GM11168 (cell line): Measurements from ENCODE around the gene ACOT7.

Experiments used
- in situ Hi-C: fragments of 300-500 bp; cut with MboI; formaldehyde crosslinking; loops from one replicate; pipeline ENCODE4 v1.12.0; 2022; ENCODE audit warnings: low sequenced_read_pairs; ENCODE audit not compliant: unreplicated experiment

ACOT7 gene

DNA sequence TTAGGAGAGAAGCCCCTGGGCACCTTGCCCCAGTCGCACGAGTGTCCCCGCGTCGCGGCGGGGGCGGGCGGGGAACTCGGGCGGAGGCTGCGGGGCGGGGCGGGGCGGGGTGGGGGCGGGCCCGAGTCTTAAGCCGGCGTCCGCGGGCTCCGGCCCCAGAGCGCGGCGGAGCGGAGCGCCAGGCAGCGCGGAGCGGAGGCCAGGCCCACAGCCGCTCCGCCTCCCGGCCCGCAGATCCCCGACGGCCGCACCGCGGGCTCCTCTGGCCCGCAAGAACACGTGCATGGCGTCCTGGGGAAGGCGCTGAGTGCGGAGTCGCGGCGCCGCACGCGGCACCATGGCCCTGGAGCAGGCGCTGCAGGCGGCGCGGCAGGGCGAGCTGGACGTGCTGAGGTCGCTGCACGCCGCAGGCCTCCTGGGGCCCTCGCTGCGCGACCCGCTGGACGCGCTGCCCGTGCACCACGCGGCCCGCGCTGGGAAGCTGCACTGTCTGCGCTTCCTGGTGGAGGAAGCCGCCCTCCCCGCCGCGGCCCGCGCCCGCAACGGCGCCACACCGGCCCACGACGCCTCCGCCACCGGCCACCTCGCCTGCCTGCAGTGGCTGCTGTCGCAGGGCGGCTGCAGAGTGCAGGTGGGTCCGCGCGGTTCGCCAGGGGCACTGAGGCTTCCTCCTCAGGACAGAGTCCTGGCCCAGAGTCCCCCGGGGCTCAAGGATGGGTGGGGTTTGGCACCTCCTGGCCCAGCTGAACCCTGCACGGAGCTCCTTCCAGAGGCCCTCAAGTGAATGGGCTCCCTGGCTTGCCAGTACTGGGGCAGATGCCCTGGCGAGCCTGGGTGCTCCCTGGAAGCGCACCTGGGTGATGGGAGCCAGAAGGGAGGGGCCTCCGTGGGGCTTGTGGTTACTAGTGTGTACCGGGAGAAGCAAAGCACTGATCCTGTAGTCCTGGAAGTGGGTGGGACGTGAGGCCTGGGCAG is 31.3 kb upstream of the ACOT7 start, which contains the start of gene ESPN:
ESPN (plus strand) TSS at position 158 of the 975 bp plus-strand sequence; CDS start at position 338, 180 bp downstream.
- in situ Hi-C loops, result no loop called here

DNA sequence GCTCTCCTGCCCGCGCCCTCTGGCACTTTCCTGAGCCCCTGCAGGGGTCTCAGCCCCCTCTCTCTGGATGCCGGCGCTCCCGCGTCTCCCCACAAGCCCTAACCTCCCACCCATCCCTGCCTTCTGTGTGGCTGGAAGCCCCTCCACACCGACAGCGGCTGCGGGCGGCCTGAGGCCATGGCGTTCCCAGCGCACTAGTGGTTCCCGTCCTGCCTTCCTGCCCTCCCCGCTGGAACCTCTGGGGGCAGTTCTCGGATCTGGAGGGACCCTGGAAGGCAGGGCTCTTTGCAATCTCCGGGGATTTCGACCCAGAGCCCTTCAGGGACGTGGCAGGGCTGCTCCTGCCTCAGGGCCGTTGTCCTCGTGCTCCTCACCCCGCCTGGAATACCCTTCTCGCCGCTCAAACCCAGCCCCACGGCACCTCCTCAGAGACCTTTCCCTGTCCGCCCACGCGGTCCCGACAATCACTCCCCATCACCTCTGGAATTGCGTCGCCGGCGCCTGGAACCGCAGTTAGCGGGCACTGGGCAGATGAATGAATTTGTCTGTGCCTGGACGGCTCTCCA is 30.5 kb upstream of the ACOT7 start:
- in situ Hi-C loops, result no loop called here

DNA sequence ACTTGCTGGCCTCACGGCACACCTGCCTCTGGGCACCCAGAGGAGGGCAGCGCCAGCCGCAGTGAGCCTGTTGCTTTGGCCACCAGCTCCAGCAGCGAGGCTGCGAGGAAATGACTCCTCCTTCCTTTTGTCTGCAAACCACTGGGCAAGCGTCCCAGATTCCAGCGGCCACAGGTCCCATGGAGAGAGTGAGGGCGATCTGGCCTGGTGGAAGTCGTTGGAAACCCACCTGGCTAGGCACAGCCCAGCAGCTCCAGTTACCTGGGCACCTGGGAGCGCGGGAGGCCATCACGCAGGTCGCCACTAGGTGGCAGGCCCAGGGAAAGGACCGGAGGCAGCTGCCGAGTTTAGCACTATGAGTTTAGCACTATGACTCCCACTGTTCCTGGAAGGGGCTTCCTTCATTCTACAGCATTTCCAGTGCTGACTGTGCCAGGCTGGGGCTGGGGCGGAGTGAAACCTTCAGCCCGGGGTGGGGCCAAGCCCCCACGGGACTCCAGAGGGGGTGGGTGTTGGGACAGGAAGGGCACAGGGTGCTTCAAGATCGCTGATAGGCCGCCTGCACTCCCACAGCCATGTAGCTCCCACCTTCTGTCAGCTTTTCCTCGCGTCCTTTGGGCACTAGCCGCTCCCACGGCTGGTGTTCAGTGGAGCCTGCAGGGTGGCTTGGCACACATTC is 29.9 kb upstream of the ACOT7 start:
- in situ Hi-C loops, result no loop called here

DNA sequence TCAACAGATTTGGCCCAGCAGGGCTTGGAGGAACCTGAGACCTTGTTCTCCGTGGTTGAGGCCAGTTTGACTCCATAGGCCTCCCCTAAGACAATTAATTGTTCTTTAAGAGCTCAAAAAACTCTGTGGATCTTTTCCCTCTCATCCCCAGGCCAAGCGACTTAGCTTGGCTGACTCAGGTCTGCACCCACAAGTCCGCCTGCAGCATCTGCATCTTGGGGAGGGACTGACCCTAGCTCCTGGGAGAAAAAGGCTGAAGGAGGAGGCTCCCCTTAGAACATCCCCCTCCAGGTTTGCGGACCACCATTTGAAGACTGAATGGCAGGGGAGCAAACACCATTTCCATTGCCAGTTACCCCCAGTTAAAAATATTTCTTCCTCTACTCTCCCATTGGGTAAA is 27.7 kb upstream of the ACOT7 start:
- in situ Hi-C loops, result no loop called here

DNA sequence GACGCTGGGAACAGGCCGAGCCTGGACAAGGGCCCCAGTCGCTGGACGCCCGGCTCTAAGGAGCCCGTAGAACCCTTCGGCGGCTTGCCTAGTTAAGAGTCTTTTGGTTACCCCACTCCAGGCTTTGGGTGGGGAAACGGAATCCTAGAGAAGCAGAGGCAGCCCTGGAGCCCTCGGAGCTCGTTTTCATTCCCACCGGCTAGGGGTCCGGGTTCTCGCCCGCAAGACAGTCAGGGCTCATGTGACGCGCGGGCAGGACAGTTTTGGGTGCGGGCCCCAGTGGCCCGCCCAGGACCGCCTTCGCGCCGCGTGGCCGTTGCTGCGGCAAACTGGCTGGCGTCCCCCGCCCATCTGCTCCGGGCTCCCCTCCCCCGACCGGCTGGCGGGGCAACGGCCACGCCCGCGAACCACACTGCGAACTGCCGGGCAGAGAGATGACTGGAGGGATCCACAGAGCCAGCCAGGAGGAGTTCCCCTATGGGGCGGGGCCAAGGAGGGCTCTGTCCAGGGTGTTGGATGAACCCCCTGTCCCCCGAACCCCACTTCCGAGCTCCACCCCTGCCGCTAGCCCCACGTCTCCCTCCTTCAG is 27.0 kb upstream of the ACOT7 start:
- in situ Hi-C loops, result no loop called here

DNA sequence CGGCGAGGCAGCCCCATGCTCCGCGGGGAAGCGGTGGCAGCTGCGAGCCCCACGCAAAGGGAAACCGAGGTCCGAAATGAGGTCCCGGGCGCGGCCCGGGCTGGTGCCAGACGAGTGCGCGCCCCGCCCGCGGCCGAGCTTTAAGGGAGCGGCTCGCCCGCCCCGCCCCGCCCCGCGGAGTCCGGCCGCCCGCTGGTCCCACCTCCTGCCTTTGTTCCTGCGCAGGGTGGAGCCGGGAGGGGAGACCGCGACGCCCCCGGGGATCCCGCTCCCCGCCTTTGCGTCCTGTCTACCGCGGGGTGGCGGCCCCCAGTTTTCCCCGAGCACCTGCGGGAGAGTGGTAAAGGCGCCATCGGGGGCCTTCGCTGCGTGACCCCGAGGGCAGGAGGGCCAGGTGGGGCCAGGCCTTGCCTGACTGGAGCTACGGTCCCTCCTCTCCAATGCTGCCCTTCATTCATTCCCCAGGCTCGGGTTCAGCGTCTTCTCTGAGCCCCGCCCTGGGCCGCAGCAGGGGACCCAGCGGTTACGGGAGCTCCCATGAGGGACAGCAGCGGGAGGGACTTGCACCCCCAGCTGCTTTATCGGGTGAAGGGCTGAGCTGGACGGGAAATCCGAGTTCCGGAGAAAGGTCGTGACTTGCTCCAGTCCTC is 26.4 kb upstream of the ACOT7 start, which contains the start of gene HES2:
HES2 (minus strand) TSS at position 116 of the 650 bp plus-strand sequence; CDS start at position 17, 99 bp downstream.
- in situ Hi-C loops, result no loop called here

DNA sequence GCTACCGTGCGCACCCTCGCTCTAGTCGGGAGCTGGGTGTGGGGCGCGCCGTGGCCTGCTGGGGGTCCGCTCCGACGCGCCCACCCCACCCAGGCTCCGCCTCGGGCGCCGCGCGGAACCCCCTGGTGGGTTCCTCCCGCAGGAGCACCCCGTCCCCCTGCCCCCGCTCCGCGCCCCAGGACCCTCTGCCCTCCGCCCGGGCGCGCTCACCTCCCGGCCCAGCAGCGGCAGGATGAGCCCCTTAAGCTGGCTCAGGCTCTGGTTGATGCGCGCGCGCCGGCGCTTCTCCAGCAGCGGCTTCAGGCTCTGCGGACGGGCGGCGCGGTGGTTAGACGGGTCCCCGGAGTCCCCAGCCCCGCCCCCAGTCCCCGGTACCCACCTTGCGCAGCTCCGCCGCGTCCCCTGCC is 25.8 kb upstream of the ACOT7 start:
- in situ Hi-C loops, result no loop called here

DNA sequence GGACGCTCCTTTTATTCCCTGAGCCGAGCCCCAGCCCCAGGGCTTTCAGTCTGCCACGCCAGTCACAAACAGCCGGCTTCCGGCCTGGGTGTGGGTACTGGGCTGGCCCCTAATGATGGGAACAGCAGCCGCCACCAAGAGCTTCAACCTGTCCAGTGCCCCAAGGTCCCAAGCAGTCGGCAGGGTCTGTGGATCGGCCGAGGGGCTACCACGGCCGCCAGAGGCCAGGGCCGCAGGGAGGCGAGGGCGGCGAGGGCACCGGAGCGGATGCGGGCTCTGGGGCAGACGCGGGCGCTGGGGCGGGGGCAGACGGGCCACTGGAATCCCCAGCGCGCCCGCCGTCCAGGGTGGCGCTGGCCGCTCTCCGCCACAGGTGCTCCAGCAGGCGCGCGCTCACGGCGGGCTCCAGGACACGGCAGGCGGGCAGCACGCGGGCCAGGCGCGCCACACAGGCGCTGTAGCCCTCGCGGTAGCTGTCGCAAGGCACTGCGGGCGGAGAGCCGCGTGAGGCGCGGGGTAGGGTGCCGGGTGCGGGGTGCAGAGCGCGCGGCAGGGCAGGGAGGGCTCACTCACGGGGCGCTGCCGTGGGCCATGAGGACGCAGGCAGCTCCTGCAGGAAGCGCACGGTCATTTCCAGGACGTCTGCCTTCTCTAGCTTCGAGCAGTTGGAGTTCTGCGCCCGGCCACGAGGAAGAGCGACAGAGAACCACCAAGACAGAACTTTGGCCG is 25.3 kb upstream of the ACOT7 start:
- in situ Hi-C loops, result no loop called here

DNA sequence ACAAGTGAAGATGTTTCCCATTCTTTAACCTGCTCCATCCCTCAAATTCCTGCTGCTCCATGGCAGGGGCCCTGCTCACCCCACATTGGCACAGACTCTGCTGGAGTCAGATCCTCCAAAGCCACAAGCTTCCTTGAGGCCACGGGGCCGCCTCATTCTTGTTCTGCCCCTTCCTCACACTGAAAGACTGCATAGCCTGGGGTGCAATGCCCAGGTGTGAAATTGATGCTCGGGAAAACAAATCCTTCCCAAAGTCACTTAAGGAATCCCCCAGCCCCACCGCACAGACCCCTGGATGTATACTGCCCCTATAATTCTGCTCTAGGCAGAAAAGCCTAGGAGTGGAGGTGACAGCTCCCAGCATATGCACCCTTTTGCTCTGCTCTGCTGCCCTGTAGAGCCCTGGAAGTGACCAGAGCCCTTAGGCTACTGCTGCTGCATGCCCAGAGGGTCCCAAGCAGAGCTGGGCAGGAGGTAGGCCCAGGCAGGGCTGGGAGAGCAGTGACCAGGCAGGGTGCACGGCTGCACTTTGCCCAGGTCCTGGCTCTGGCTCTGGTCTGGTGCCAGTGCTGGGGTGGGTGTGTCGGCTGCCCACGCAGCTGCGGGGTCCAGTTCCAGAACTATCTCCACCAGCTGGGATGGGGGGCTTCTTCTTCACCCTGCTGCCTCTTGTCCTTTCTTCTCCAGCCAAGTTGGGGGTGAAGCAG is 24.5 kb upstream of the ACOT7 start:
- in situ Hi-C loops, result no loop called here

DNA sequence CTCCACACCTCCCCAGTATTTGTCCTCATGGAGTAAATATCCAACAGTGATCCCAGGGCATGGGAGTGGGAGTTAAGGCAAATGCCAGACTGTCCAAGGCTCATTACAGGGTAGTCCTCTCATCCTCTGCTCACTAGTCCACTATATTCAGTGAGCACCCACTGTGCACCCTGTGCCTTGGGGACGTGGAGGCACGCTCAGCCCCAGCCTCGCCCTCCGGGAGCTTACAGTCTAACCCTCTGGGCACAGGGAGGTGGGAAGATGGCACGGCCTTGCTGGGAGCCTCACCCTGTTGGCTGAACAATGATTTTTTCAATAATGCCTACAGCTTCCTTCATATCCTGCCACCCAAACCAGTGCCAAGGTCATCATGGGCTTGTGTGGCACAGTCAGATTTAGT is 23.3 kb upstream of the ACOT7 start:
- in situ Hi-C loops, result no loop called here

DNA sequence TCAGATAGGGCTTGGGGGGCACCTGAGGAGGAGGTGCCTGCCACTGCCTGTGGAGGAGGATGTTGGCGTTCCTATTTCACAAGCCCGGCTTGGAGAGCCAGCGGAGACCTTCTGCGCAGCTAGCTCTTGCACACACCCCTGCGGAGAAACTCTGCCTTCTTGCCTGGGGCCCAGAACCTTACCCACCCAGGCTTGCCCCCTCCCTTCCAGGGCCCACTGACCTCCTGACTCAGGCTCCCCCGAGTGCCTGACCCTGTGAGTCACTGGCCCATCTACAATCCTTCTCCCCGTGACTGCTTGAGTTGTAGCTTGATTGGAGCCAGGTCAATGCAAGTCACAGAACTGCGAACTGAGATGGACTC is 22.7 kb upstream of the ACOT7 start:
- in situ Hi-C loops, result no loop called here

DNA sequence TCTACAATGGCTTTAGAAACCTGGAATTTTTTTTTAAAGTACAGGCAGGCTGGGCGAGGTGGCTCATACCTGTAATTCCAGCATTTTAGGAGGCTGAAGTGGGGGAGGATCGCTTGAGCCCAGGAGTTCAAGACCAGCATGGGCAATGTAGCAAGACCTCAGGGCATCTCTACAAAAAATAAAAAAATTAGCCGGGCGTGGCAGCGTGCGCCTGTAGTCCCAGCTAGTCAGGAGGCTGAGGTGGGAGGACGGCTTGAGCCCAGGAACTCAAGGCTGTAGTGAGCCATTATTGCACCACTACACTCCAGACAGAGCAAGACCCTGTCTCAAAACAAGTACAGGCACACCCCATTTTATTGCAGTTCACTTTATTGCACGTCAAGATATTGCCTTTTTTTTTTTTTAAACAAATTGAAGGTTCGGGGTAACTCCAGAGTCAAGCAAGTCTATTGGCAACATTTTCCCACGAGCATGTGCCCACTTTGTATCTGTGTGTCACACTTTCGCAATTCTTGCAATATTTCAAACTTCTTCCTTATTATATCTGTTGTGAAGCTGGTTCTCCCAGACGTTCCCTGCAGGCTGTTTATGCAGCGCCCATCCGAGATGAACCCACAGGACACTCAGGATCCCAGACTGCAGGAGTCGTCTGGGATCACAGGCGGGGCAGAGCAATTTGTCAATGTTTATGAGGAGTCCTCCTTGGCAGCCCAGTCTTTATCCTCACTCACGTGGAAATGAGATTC is 21.5 kb upstream of the ACOT7 start:
- in situ Hi-C loops, result no loop called here

DNA sequence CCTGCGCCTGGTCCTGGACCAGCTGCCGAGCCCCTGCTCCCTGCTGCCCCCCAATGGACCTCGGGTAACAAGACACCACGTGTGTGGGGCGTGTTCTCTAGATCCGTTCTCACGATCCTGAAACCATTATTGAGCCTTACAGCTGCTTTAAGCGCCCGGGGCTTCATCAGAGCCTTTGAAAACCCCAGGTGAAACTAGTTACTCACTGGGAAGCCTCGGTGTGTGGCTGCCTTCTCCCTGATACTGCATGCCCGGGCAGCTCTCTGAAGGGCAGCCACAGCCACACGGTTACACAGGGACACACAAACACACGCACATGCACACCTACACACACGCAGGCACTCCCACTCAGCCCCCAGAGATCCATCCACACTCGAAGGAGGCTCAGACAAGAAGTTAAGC is 20.9 kb upstream of the ACOT7 start:
- in situ Hi-C loops, result no loop called here

DNA sequence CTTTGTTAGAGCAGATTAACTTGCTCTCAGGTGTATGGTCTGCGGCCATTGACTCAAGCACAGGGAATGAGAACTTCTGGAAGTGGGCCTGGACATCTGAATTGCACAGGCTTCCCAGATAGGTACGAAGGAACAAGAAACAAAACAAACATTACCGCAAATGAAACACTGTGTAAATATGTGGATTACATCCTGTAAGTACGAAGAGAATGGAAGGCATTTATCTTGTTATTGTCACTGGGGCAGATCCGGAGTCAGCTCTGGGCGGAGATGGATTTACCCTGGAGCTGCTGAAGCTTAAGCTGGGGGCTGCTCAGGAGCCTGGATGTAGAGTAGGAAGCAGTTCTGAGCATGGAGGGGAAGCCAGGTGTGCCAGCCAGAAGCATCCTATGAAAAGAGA is 19.3 kb upstream of the ACOT7 start:
- in situ Hi-C loops, result no loop called here

DNA sequence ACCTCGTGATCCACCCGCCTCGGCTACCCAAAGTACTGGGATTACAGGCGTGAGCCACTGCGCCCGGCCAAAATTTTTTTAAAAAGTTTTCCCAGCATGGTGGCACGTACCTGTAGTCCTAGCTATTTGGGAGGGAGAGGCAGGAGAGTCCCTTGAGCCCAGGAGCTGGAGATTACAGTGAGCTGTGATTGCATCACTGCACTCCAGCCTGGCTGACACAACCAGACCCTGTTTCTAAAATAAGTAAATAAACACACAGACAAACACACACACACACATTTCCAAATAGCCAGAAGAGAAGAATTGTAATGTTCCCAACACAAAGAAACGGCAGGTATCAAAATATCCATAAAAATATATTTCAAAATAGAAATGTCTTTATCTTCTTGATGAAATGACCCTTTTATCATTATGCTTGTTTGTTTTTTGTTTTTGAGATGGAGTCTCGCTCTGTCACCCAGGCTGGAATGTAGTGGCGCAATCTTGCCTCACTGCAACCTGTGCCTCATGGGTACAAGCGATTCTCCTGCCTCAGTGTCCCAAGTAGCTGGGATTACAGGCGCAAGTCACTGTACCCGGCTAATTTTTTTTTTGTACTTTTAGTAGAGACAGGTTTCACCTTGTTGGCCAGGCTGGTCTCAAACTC is 16.8 kb upstream of the ACOT7 start:
- in situ Hi-C loops, result no loop called here

DNA sequence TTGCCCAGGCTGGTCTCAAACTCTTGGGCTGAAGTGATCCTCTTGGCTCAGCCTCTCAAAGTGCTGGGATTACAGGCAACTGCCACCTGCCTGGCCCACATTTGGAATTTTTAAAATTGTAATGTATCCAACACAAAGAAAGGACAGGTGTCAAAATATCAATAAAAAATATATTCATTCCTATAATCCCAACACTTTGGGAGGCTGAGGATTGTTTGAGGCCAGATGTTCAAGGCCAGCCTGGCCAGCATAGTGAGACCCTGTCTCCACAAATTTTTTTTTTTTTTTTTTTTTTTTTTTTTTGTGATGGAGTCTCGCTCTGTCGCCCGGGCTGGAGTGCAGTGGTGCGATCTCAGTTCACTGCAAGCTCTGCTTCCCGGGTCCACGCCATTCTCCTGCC is 16.2 kb upstream of the ACOT7 start:
- in situ Hi-C loops, result loop anchor here (5.0 kb wide), 1 partner anchor 157 kb away; no protein-coding TSS in a partner anchor

DNA sequence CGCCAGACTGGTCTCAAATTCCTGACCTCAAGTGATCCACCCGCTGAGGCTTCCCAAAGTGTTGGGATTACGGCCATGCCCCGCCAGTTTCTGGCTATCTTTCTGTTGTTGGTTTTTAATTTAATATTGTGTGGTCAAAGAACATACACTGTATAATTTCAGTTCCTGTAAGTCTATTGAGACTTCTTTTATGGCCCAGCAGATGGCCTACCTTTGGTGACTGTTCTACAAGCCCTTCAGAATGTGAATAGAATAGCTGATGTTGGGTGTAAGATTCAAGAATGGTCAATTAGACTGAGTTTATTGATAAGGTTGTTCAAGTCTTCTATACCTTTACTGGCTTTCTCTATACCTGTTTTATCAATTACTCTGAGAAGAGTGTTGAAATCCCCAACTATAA is 15.5 kb upstream of the ACOT7 start:
- in situ Hi-C loops, result loop anchor here (5.0 kb wide), 1 partner anchor 157 kb away; no protein-coding TSS in a partner anchor

DNA sequence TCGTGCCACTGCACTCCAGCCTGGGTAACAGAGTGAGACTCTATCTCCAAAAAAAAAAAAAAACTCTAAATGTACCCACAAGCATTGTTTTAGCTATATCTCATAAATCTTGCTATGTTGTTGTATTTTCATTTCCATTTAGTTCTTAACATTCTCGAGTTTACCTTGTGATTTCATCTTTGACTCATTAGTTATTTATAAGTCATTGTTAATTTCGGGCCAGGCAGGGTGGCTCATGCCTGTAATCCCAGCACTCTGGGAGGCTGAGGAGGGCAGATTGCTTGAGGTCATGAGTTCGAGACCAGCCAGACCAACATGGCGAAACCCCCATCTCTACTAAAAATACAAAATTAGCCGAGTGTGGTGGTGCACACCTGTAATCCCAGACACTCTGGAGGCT is 14.5 kb upstream of the ACOT7 start:
- in situ Hi-C loops, result loop anchor here (5.0 kb wide), 1 partner anchor 156 kb away; no protein-coding TSS in a partner anchor
